Fibroblast of skin of back (primary cell): Measurements from ENCODE around the gene ANKRD13B.
A peak's percentile ranks its signal among the peaks of the same experiment; 100 is the strongest.

Source experiments
- DNase-seq: peaks from one replicate; pipeline ENCODE4 v3.0.0-alpha.2; 2013

ANKRD13B gene

GRCh38 chr17:29568331-29569244 lies 24.3 kb upstream of the ANKRD13B start, which contains the start of gene TP53I13:
Gene TP53I13, plus strand, starts transcription at chr17:29568701. Its CDS starts 58 bp downstream, at chr17:29568759.
- peak; percentile 86 for DNase-seq

GRCh38 chr17:29569245-29569950 lies 23.5 kb upstream of the ANKRD13B start:
- peak; percentile 63 for DNase-seq

- no peak for DNase-seq
These were observed 22.4 kb upstream of the ANKRD13B start for GRCh38 chr17:29570521-29570920.

DNA sequence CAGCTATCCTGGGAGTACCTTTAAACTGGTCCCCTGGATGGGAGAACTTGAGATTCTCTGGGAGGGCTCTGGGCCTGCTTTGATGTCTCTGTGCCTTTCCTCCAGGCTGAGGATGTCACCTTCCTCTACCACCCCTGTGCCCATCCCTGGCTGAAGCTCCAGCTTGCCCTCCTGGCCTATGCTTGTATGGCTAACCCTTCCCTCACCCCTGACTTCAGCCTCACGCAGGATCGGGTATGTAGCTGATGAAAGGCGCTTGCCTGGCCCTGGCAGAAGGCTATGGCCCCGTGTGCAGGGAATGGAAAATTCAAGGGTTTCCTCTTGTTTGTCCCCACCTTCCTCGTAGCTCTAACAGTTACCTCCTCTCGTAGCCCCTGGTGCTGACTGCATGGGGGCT lies 21.4 kb upstream of the ANKRD13B start:
- DNase-seq: no peak

DNA sequence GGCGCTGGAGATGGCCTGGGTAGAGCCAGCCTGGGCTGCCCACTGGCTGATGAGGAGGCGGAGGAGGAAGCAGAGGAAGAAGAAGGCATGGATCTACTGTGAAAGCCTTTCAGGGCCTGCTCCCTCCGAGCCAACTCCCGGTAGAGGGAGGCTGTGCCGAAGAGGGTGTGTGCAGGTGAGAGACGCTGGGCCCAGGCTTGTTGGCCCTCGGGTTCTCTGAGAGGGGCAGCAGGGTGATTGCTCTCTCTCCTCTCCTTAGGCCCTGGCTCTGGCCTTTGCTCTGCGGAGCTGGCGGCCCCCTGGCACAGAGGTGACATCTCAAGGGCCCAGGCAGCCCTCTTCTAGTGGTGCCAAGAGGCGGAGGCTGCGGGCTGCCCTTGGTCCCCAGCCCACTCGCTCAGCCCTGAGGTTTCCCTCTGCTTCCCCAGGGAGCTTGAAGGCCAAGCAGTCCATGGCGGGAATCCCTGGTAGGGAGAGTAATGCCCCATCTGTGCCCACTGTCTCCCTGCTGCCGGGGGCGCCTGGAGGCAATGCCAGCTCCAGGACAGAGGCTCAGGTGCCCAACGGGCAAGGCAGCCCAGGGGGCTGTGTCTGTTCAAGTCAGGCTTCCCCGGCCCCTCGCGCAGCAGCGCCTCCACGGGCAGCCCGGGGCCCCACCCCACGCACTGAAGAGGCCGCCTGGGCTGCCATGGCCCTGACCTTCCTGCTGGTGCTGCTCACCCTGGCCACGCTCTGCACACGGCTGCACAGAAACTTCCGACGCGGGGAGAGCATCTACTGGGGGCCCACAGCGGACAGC lies 20.9 kb upstream of the ANKRD13B start:
- DNase-seq: no peak

GRCh38 chr17:29572691-29573557 lies 20.0 kb upstream of the ANKRD13B start:
- DNase-seq: peak; percentile 63

GRCh38 chr17:29573558-29573869 lies 19.4 kb upstream of the ANKRD13B start:
- no peak for DNase-seq

- no peak for DNase-seq
These were observed 18.8 kb upstream of the ANKRD13B start for GRCh38 chr17:29573871-29574731.

DNA sequence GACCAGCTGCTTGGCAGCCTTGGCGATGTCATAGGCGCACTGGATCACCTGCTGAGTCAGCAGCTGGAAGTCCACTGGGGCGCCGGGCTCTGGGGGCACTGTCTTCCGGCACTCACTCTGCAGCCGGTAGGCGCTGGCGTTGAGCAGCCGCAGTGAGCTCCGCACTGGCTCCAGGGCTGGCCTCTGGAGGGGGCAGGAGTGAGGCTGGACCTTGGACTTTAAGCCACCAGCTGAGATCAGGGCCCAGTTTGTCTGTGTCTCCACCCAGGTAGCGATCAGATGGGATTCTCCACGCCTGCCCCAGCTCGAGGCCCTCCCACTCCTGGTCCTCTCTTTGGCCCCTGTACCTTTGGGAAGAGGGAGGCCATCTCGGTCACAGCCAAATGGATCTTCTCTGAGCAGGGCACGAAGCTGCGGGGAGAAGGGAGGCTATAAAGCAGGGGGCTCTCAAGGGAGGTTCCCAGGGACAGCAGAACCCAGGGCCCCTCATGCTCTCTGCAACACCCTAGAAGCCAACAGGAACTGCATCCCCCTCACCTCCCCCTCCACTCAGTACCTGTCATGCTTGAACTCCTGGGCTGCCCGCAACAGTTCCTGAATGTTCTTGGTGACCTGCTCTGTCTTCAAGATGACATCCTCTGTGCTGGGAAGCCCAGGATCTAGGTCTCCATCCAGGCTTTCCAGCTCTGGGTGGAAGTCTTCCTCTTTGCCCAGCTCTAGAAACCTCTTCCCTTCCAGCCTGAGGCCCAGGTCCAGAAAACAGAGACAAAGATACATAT lies 18.0 kb upstream of the ANKRD13B start:
- no peak for DNase-seq

- DNase-seq: no peak
These were observed 17.3 kb upstream of the ANKRD13B start for GRCh38 chr17:29575511-29576213.

DNA sequence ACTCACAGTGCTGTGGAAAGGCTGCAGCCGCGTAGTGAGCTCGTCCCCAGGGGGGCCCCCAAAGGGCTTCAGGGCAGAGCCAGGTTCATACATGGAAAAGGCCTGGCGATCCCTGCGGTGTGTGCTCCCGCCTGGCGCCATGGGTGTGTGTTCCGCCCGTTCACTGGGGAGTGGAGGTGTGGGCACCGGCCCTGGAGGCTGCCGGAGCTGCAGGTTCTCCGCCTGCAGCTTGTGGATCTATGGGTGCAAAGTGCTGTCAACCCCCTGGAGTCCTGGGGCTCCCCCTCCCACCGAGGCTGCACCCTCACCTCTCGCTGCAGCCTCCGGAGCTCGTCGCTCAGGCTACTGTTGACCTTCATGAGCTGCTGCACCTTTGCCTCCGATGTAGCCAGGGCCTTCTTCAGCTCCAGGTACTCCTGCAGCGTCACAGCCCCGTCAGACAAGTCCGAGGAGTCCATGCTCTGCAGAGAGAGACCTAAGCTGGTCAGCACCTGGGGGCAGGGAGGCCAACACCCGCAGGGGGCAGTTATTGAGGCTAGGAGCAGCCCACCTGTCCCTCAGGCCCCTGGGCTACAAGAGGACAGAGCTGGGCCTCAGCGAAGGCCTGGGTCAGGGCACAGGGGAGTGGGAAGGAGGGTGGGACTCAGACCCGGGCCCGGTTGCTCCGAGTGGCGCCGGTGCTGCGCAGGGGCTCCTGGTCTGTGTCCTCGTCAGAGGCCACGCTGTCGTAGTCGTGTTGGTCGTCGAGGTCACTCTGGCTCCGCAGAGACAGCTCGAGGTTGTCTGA lies 16.5 kb upstream of the ANKRD13B start:
- no peak for DNase-seq

DNA sequence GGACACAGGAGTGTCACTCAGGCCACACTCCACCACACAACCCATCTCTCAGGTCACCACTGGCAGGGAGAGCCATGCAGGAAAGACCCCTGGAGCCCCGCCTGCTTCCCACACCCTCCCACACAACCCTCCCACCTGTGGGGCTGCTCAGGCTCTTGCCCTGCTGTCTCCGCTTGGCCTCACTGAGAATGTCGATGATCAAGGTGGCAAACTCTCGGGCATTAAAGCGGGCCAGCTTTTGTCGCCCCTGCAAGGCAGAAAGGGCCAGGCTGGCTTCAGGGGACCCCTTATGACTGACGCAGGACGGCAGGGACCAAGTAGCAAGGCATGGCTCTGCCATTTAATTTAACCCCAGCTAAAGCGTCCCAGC lies 15.9 kb upstream of the ANKRD13B start:
- no peak for DNase-seq

DNA sequence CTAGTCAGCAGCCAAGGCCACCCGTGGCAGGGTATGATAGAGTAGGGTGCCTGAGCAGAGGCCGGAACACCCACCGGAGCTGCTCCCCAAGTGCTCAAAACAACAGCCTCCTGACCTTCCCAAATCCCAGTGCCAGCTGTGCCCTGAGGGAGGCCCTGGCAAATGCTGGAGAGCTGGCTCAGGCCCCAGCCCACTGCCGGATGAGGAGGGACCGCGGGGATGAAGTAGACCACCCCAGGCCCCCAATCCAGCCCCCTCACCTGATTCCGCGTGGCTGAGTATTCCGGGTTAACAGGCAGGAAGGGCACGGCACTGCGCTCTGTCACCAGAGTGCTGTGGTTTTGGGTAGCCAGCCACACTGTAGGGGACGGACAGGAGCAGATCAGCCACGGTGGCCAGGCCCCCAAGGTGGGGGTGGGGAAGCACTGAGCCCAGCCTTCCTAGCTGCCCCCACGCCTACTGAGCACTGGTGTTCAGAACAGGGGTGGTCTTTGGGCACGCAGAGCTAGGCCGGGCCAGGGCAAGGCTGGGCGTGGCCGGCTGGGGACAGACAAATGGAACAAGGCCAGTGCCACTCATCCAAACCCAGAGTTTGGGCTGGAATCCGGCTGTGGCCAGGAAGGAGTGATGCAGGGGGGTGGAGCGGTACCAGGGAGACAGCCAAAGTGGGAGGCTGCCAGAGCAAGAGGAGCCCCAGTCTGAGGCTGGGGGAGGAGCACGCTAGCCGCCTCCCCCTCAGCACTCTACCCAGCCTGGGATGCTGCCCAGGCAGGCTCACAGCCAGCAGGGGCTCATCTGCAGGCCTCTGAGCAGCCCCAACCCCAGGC lies 15.3 kb upstream of the ANKRD13B start:
- DNase-seq: peak; percentile 35

DNA sequence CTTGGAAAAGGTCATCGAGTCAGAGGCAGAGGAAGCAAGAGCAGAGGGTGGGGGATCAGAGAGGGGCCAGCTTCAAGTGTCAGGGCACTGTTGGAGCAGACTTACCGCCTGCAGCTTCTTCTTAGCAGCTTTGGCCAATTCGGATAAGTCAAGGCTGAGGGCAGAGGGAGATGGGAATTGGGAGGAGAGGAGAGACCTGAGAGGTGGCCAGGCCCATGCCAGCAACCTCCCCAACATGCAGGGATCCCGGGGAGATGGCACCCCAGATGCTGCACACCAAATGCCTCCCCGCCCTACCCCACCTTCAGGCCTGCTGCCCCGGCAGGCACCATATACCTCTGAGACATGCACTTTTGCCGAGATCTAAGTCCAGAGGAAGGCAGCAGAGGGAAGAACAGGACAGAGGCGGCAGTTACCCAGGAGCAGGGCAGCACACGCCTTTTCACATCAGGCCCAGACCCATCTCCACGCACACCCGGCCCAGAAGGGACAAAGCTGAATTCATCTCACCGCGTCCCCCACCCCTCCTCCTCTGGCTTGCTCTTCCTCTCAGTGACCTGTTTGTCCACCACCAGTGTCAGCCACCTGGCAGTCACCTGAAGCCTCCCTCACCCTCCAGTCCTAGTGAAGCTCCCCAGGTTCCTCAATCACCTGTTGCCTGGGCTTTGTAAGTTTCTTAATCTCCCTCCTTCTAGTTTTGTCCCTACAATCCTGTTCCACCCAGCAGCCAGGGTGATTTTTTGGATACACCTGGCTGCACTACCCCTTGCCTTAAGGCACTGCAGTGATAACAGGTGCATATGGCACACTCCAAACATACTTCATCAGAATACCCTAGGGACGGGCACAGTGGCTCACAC lies 14.1 kb upstream of the ANKRD13B start:
- DNase-seq: no peak

- peak; percentile 80 for DNase-seq
These were observed 12.8 kb upstream of the ANKRD13B start for GRCh38 chr17:29579866-29580771.
